Measurements from ENCODE around the gene B4GALT4. TPM values are rescaled to one million over a fixed set of nuclear protein-coding genes. Genes with fewer than 3 reads are reported as not detected.

The B4GALT4 gene
- total and polyA plus RNA-seq, 2 experiments from 2014 or later: 56.0 to 67.9 TPM

GRCh38 chr3:119195151-119195476 is 45.6 kb downstream of the B4GALT4 start:
- no peaks in the 10 kb centered on the region for H3K9me3 ChIP-seq (ENCODE audit: low read depth)
- TF ChIP-seq EZH2phosphoT487 (IDR thresholded peaks at IDR 0.05; ENCODE audit: insufficient read depth, low read depth): no peak
- TF ChIP-seq EZH2 (IDR thresholded peaks at IDR 0.05; ENCODE audit: insufficient read depth, poor library complexity, severe bottlenecking): no peak
- H3K9me2 ChIP-seq (ENCODE audit: insufficient read depth): no peaks in the 10 kb centered on the region; the same call in 1 of the 2 replicates
- H3K4me3 ChIP-seq: 0 out of 2 replicates have a peak overlapping the region, but pooled peaks have one; percentile 29
- in situ Hi-C loops (cut with MboI): no loop called here
- peak overlapping the region; percentile 81 for H3K4me2 ChIP-seq (ENCODE audit: unreplicated experiment)
- 7 to 25% methylated on average over 1 of the region's 1 CpG for WGBS, 2 experiments (ENCODE audit: low coverage in 1 of 2, low lambda C conversion rate in 2 of 2, missing lambda C conversion rate in 2 of 2)
- peak; percentile 13 for DNase-seq
- peaks cover 26% of the 10 kb centered on the region for H3F3A ChIP-seq (ENCODE audit: insufficient read depth)
- no peaks in the 10 kb centered on the region for H3K27me3 ChIP-seq (replicated peaks; ENCODE audit: insufficient read depth)
- H3K36me3 ChIP-seq (ENCODE audit: low read depth): no peaks in the 10 kb centered on the region
- H3K79me2 ChIP-seq (ENCODE audit: insufficient read depth): no peaks in the 10 kb centered on the region
- no peaks in the 10 kb centered on the region for H4K20me1 ChIP-seq (ENCODE audit: insufficient read depth)
- H3K9ac ChIP-seq: no peak overlapping the region
- H3K27ac ChIP-seq: peak overlapping the region; percentile 43
- peaks cover 37% of the 10 kb centered on the region for H3K4me1 ChIP-seq (ENCODE audit: insufficient read depth)
- H2AFZ ChIP-seq: peak overlapping the region; percentile 59

GRCh38 chr3:119194237-119195150 is 46.2 kb downstream of the B4GALT4 start:
- Histone ChIP-seq H3K27ac (peak overlapping the region; percentile 43), H3K4me2 (ENCODE audit: unreplicated experiment) (peak overlapping the region; percentile 81), H4K20me1 (ENCODE audit: insufficient read depth) (no peaks in the 10 kb centered on the region), H3K79me2 (ENCODE audit: insufficient read depth) (no peaks in the 10 kb centered on the region), H3K36me3 (ENCODE audit: low read depth) (no peaks in the 10 kb centered on the region), H3K4me3 (peak overlapping the region; percentile 29; the same call in 1 of the 2 replicates), H3K9ac (no peak overlapping the region), H3K4me1 (ENCODE audit: insufficient read depth) (peaks cover 37% of the 10 kb centered on the region), H3K9me3 (ENCODE audit: low read depth) (no peaks in the 10 kb centered on the region), H2AFZ (peak overlapping the region; percentile 59), H3F3A (ENCODE audit: insufficient read depth) (peaks cover 26% of the 10 kb centered on the region), H3K27me3 (replicated peaks; ENCODE audit: insufficient read depth) (no peaks in the 10 kb centered on the region), H3K9me2 (ENCODE audit: insufficient read depth) (no peaks in the 10 kb centered on the region; the same call in 1 of the 2 replicates)
- peak; percentile 63 for DNase-seq
- in situ Hi-C loops (cut with MboI): no loop called here
- WGBS, 2 experiments (ENCODE audit: low coverage in 1 of 2, low lambda C conversion rate in 2 of 2, missing lambda C conversion rate in 2 of 2): 21 to 25% methylated on average over 7 of the region's 7 CpGs
- no peak for TF ChIP-seq EZH2 (IDR thresholded peaks at IDR 0.05; ENCODE audit: insufficient read depth, poor library complexity, severe bottlenecking)
- TF ChIP-seq EZH2phosphoT487 (IDR thresholded peaks at IDR 0.05; ENCODE audit: insufficient read depth, low read depth): no peak

DNA sequence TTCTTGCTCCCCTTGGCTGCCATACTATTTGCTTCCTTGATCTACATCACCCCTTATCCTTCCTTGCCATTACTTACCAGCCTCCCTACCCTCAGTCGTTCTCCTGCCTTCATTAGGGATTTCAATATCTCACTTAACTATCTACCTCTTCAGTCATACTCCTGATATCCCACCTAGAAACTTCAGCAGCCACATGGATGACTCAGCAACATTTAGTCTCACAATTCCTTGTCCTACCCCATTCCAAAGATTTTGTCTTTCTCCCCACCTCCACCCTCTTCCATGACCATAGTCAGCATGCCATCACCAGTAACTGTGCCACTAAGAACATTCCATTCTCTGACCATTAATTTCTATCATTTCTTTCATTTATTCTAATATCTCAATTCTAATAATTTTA is 48.9 kb downstream of the B4GALT4 start:
- in situ Hi-C loops (cut with MboI): no loop called here
- no peak overlapping the region for H2AFZ ChIP-seq
- H3K36me3 ChIP-seq (ENCODE audit: low read depth): no peaks in the 10 kb centered on the region
- no peak overlapping the region for H3K9ac ChIP-seq
- TF ChIP-seq EZH2phosphoT487 (IDR thresholded peaks at IDR 0.05; ENCODE audit: insufficient read depth, low read depth) (no peak), EZH2 (IDR thresholded peaks at IDR 0.05; ENCODE audit: insufficient read depth, poor library complexity, severe bottlenecking) (no peak)
- H3F3A ChIP-seq (ENCODE audit: insufficient read depth): peaks cover 30% of the 10 kb centered on the region
- H4K20me1 ChIP-seq (ENCODE audit: insufficient read depth): no peaks in the 10 kb centered on the region
- WGBS, 2 experiments (ENCODE audit: low coverage in 1 of 2, low lambda C conversion rate in 2 of 2, missing lambda C conversion rate in 2 of 2): 56 to 73% methylated on average over 1 of the region's 1 CpG
- H3K4me2 ChIP-seq (ENCODE audit: unreplicated experiment): no peak overlapping the region
- no peaks in the 10 kb centered on the region for H3K27me3 ChIP-seq (replicated peaks; ENCODE audit: insufficient read depth)
- no peak overlapping the region for H3K27ac ChIP-seq
- DNase-seq: no peak
- H3K9me3 ChIP-seq (ENCODE audit: low read depth): no peaks in the 10 kb centered on the region
- peaks cover 46% of the 10 kb centered on the region for H3K4me1 ChIP-seq (ENCODE audit: insufficient read depth)
- no peak overlapping the region for H3K4me3 ChIP-seq
- no peaks in the 10 kb centered on the region for H3K79me2 ChIP-seq (ENCODE audit: insufficient read depth)
- H3K9me2 ChIP-seq (ENCODE audit: insufficient read depth): no peaks in the 10 kb centered on the region; the same call in 1 of the 2 replicates

GRCh38 chr3:119187266-119187665 is 53.4 kb downstream of the B4GALT4 start:
- Histone ChIP-seq H2AFZ (no peak overlapping the region), H4K20me1 (ENCODE audit: insufficient read depth) (no peaks in the 10 kb centered on the region), H3K36me3 (ENCODE audit: low read depth) (no peaks in the 10 kb centered on the region), H3K4me3 (no peak overlapping the region), H3K27me3 (replicated peaks; ENCODE audit: insufficient read depth) (no peaks in the 10 kb centered on the region), H3K9me3 (ENCODE audit: low read depth) (no peaks in the 10 kb centered on the region), H3K9me2 (ENCODE audit: insufficient read depth) (no peaks in the 10 kb centered on the region; the same call in 1 of the 2 replicates), H3K4me2 (ENCODE audit: unreplicated experiment) (no peak overlapping the region), H3K9ac (no peak overlapping the region), H3K79me2 (ENCODE audit: insufficient read depth) (no peaks in the 10 kb centered on the region), H3F3A (ENCODE audit: insufficient read depth) (peaks cover 27% of the 10 kb centered on the region), H3K4me1 (ENCODE audit: insufficient read depth) (peaks cover 37% of the 10 kb centered on the region), H3K27ac (no peak overlapping the region)
- no peak for DNase-seq
- in situ Hi-C loops (cut with MboI): no loop called here
- TF ChIP-seq EZH2phosphoT487 (IDR thresholded peaks at IDR 0.05; ENCODE audit: insufficient read depth, low read depth): no peak
- no peak for TF ChIP-seq EZH2 (IDR thresholded peaks at IDR 0.05; ENCODE audit: insufficient read depth, poor library complexity, severe bottlenecking)
